GM21447 (cell line): ENCODE measurements around the gene FLNA.
A peak's percentile ranks its signal among the peaks of the same experiment; 100 is the strongest.
"Not testable (repeated sequence)": the region's sequence is repeated elsewhere in the genome, so short reads cannot be mapped to it uniquely, and the experiment has no call there.

Experiments
- ATAC-seq: cut with Tn5 transposase; IDR thresholded peaks from one replicate; pipeline ENCODE4 v1.9.1; 2021; ENCODE audit not compliant: unreplicated experiment

The FLNA gene

GRCh38 chrX:154398668-154399526 is 24.5 kb upstream of the FLNA start:
- peak; percentile 35 for ATAC-seq

- peak; percentile 75 for ATAC-seq
Measured at GRCh38 chrX:154397888-154398667, 23.6 kb upstream of the FLNA start, which contains the start of gene RPL10. RPL10 (plus strand) TSS chrX:154398377; CDS start chrX:154398520, 143 bp downstream.

GRCh38 chrX:154396973-154397887 is 22.8 kb upstream of the FLNA start:
- ATAC-seq: peak; percentile 48

- not testable (repeated sequence) for ATAC-seq
Measured at GRCh38 chrX:154396363-154396762, 21.9 kb upstream of the FLNA start.

GRCh38 chrX:154389812-154390747 is 15.6 kb upstream of the FLNA start:
- ATAC-seq: peak; percentile 65

- peak; percentile 23 for ATAC-seq
Measured at GRCh38 chrX:154388649-154389048, 14.2 kb upstream of the FLNA start.

- peak; percentile 30 for ATAC-seq
Measured at GRCh38 chrX:154388094-154388493, 13.7 kb upstream of the FLNA start.

GRCh38 chrX:154384284-154384892 is 10.0 kb upstream of the FLNA start:
- ATAC-seq: no peak

- ATAC-seq: no peak
Measured at GRCh38 chrX:154383359-154384283, 9.2 kb upstream of the FLNA start.

GRCh38 chrX:154382483-154383069 is 8.1 kb upstream of the FLNA start:
- no peak for ATAC-seq

- ATAC-seq: no peak
Measured at GRCh38 chrX:154381271-154381670, 6.8 kb upstream of the FLNA start.

GRCh38 chrX:154380787-154381186 is 6.4 kb upstream of the FLNA start:
- ATAC-seq: no peak

GRCh38 chrX:154380153-154380552 is 5.7 kb upstream of the FLNA start:
- ATAC-seq: no peak

GRCh38 chrX:154379569-154379951 is 5.1 kb upstream of the FLNA start:
- no peak for ATAC-seq

GRCh38 chrX:154378799-154379568 is 4.5 kb upstream of the FLNA start, which contains the start of gene EMD:
EMD (plus strand) TSS chrX:154379295; CDS start chrX:154379485, 190 bp downstream.
- peak; percentile 77 for ATAC-seq

- ATAC-seq: peak; percentile 1
Measured at GRCh38 chrX:154378059-154378798, 3.8 kb upstream of the FLNA start.
